ENCODE data around the gene PTPN23.

GRCh38 chr3:47410417-47410720 lies 29.5 kb downstream of the PTPN23 start:
- TF ChIP-seq CTCF (IDR thresholded peaks at IDR 0.05) (no peak), POLR2A (IDR thresholded peaks at IDR 0.05) (no peak), POLR2AphosphoS5 (IDR thresholded peaks at IDR 0.05) (no peak)

All from breast epithelium (tissue), 3 donors.